Fibroblast of lung (primary cell): ENCODE measurements around the gene VPS35L. TPM values are rescaled to one million over a fixed set of nuclear protein-coding genes. Genes with fewer than 3 reads are reported as not detected.

Source experiments
- DNase-seq, 2 donors: peaks; one replicate each; pipeline versions ENCODE4 v3.0.0 to v3.0.0-alpha.2; 2010; ENCODE audit warnings: low read depth in 2 of 2
- H2AFZ ChIP-seq: 2 replicates; pipeline ENCODE4 v1.5.1; 2012; ENCODE audit warnings: low read length, control low read depth, inconsistent platforms
- H3K27ac ChIP-seq: 2 replicates; pipeline ENCODE4 v1.5.1; 2011; ENCODE audit warnings: low read length, control low read depth; ENCODE audit not compliant: insufficient read depth
- H3K27me3 ChIP-seq: 2 replicates; pipeline ENCODE4 v1.5.1; 2011; ENCODE audit warnings: mild to moderate bottlenecking, low read length; ENCODE audit not compliant: control insufficient read depth, insufficient read depth
- H3K36me3 ChIP-seq: 2 replicates; pipeline ENCODE4 v1.5.1; 2011; ENCODE audit warnings: low read length; ENCODE audit not compliant: control insufficient read depth, insufficient read depth
- H3K4me1 ChIP-seq: 2 replicates; pipeline ENCODE4 v1.5.1; 2011; ENCODE audit warnings: low read length; ENCODE audit not compliant: control insufficient read depth, insufficient read depth; ENCODE audit errors: extremely low read depth
- H3K4me2 ChIP-seq: 2 replicates; pipeline ENCODE4 v1.5.1; 2011; ENCODE audit warnings: low read length, control low read depth; ENCODE audit not compliant: insufficient read depth; ENCODE audit errors: extremely low read depth
- H3K4me3 ChIP-seq, 4 experiments: fragments of 200-600 bp in 1 of 4; sonication (generic) in 1 of 4; replicated peaks in 1 of 4; 2 replicates each; pipeline ENCODE4 v1.5.1; 2011 to 2016; ENCODE audit warnings: low read length in 4 of 4, low read depth in 3 of 4, mild to moderate bottlenecking in 3 of 4, control low read depth in 2 of 4, inconsistent platforms in 1 of 4, mixed read lengths in 1 of 4; ENCODE audit not compliant: insufficient read depth in 1 of 4; ENCODE audit errors: control extremely low read depth in 1 of 4
- H3K79me2 ChIP-seq: 2 replicates; pipeline ENCODE4 v1.5.1; 2012; ENCODE audit warnings: mild to moderate bottlenecking, low read length, inconsistent platforms; ENCODE audit not compliant: control insufficient read depth, insufficient read depth
- H3K9ac ChIP-seq: 2 replicates; pipeline ENCODE4 v1.5.1; 2011; ENCODE audit warnings: mild to moderate bottlenecking, low read length, control low read depth; ENCODE audit not compliant: insufficient read depth
- H3K9me3 ChIP-seq: 2 replicates; pipeline ENCODE4 v1.5.1; 2012; ENCODE audit warnings: low read depth, low read length; ENCODE audit not compliant: control insufficient read depth, insufficient read depth
- H4K20me1 ChIP-seq: 2 replicates; pipeline ENCODE4 v1.5.1; 2011; ENCODE audit warnings: low read length; ENCODE audit not compliant: control insufficient read depth, insufficient read depth; ENCODE audit errors: extremely low read depth
- CTCF ChIP-seq, 2 donors: IDR thresholded peaks in 1 of 2; conservative IDR thresholded peaks in 1 of 2; 1 replicate in 1 of 2; 2 replicates in 1 of 2; pipeline ENCODE4 v1.5.1; 2011 to 2012; ENCODE audit warnings: low read length in 2 of 2, control low read depth in 1 of 2, inconsistent platforms in 1 of 2, low read depth in 1 of 2, mild to moderate bottlenecking in 1 of 2
- EZH2 ChIP-seq: IDR thresholded peaks from 2 replicates; pipeline ENCODE4 v1.5.1; 2012; ENCODE audit warnings: low read length, control low read depth, mild to moderate bottlenecking; ENCODE audit errors: missing control alignments
- polyA plus RNA-seq, 2 donors: library from polyadenylated mRNA; depleted of rRNA in 1 of 2; stranded (reverse) in 1 of 2; unstranded in 1 of 2; fragments of >200 nt; gene quantifications; 2 replicates each; pipeline ENCODE4 v1.2.1, GENCODE V29; 2011 to 2012; ENCODE audit warnings: missing spikeins in 1 of 2
- total RNA-seq: library from RNA; depleted of rRNA; stranded (reverse); fragments of >200 nt; gene quantifications from 2 replicates; pipeline ENCODE4 v1.2.1, GENCODE V29; 2014

VPS35L gene
- total and polyA plus RNA-seq, 2 donors (not counting 1 experiment from before 2014, with no cell fraction given) = 46.7 to 54.7 TPM

DNA sequence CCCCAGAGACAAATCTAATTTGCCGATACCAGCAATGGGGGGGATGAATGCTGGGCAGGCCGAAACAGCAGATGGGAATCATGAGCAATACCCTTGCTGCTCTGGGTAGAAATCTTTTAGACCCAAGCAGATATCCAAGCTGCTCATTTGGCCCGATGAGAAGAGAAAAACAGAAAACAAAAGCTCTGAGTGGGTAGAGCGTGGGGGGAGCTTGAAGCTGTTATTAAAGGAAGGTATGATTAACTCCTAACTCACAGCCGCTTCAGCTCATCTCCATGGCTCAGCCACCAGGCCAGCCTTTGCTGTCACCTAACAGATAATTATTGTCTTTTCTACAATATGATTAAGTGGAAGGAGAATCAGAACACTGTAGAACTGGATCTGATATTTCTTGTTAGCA is 58.3 kb downstream of the VPS35L start:
- Histone ChIP-seq H3K27me3 (no peaks in the 10 kb centered on the region), H3K4me2 (no peak overlapping the region), H3K9me3 (no peaks in the 10 kb centered on the region), H4K20me1 (no peaks in the 10 kb centered on the region), H3K27ac (no peak overlapping the region), H3K79me2 (no peaks in the 10 kb centered on the region), H3K4me1 (no peaks in the 10 kb centered on the region), H2AFZ (no peak overlapping the region), H3K9ac (no peak overlapping the region), H3K36me3 (peaks cover 3% of the 10 kb centered on the region), H3K4me3 (no peak overlapping the region)
- peak in 1 of 2 donors; percentile 43 for DNase-seq
- TF ChIP-seq EZH2 (no peak), CTCF (conservative IDR thresholded peaks at IDR 0.05 in 1 of 2, IDR thresholded peaks at IDR 0.05 in 1 of 2; ENCODE audit: low read depth in 1 of 2, low read length in 2 of 2) (no peak)

DNA sequence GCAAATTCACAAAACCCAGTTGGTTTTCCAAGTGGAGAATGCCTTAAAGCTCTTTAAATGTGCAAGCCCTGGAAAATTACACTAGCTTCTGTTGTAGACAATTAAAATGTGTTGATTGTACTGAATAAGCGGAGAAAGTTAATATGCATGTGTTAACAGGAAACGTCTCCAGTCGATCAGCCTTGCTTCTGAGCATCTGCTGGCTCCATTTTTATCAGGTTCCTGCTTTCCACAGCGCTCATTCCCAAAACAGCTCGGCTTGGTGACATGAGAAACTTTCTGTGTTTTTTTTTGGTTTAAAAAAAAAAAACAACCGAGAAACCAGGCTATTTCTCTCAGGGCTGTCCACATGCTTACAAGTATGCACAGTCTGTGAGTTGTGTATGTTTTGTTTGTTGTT is 60.7 kb downstream of the VPS35L start:
- Histone ChIP-seq H3K27ac (no peak overlapping the region), H3K9ac (no peak overlapping the region), H3K9me3 (no peaks in the 10 kb centered on the region), H4K20me1 (no peaks in the 10 kb centered on the region), H3K79me2 (no peaks in the 10 kb centered on the region), H2AFZ (no peak overlapping the region), H3K4me2 (no peak overlapping the region), H3K36me3 (peaks cover 3% of the 10 kb centered on the region), H3K4me1 (no peaks in the 10 kb centered on the region), H3K27me3 (no peaks in the 10 kb centered on the region), H3K4me3 (no peak overlapping the region)
- no peak for DNase-seq
- no peak for TF ChIP-seq CTCF (conservative IDR thresholded peaks at IDR 0.05 in 1 of 2, IDR thresholded peaks at IDR 0.05 in 1 of 2; ENCODE audit: low read depth in 1 of 2, low read length in 2 of 2)
- TF ChIP-seq EZH2 = no peak

DNA sequence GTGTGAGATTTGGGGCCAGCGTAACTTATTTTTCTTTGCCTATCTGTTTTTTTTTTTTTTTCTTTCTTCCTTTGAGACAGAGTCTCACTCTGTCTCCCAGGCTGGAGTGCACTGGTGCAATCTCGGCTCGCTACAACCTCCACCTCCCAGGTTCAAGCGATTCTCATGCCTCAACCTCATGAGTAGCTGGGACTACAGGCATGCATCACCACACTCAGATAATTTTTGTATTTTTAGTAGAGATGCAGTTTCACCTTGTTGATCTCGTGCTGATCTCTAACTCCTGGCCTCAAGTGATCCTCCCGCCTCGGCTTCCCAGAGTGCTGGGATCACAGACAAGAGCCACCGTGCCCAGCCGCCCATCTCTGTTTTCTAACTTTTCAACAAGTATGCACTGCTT is 63.4 kb downstream of the VPS35L start:
- Histone ChIP-seq H3K79me2 (no peaks in the 10 kb centered on the region), H3K9me3 (no peaks in the 10 kb centered on the region), H3K27ac (no peak overlapping the region), H3K27me3 (no peaks in the 10 kb centered on the region), H2AFZ (no peak overlapping the region), H4K20me1 (no peaks in the 10 kb centered on the region), H3K4me2 (no peak overlapping the region), H3K36me3 (peaks cover 3% of the 10 kb centered on the region), H3K4me3 (no peak overlapping the region), H3K9ac (no peak overlapping the region), H3K4me1 (no peaks in the 10 kb centered on the region)
- no peak for DNase-seq
- TF ChIP-seq EZH2 = no peak
- TF ChIP-seq CTCF (conservative IDR thresholded peaks at IDR 0.05 in 1 of 2, IDR thresholded peaks at IDR 0.05 in 1 of 2; ENCODE audit: low read depth in 1 of 2, low read length in 2 of 2) = no peak
